Astrocyte (in vitro differentiated cells and primary cell): ENCODE measurements around the gene LGMN. TPM values are rescaled to one million over a fixed set of nuclear protein-coding genes. Genes with fewer than 3 reads are reported as not detected.

ENCODE experiments used
- DNase-seq: peaks from one replicate; pipeline ENCODE4 v3.0.0-alpha.2; 2010; ENCODE audit warnings: low read depth
- FAIRE-seq: peaks from 2 replicates; lab custom pipeline; 2011; peaks lifted over from hg19 to GRCh38; lab: Jason Lieb, UNC
- H2AFZ ChIP-seq: 2 replicates; pipeline ENCODE4 v1.6.0; 2012; ENCODE audit warnings: low read depth, low read length, inconsistent platforms
- H3K27ac ChIP-seq: 2 replicates; pipeline ENCODE4 v1.5.1; 2011; ENCODE audit warnings: low read depth, low read length, inconsistent platforms
- H3K27me3 ChIP-seq: 2 replicates; pipeline ENCODE4 v1.6.0; 2011; ENCODE audit warnings: low read length, inconsistent platforms; ENCODE audit not compliant: insufficient read depth
- H3K36me3 ChIP-seq: 2 replicates; pipeline ENCODE4 v1.5.1; 2011; ENCODE audit warnings: low read length, inconsistent platforms; ENCODE audit not compliant: insufficient read depth
- H3K4me1 ChIP-seq: 2 replicates; pipeline ENCODE4 v1.5.1; 2011; ENCODE audit warnings: low read length, inconsistent platforms; ENCODE audit not compliant: insufficient read depth
- H3K4me2 ChIP-seq: 2 replicates; pipeline ENCODE4 v1.6.0; 2012; ENCODE audit warnings: low read length, inconsistent platforms
- H3K4me3 ChIP-seq: 2 replicates; pipeline ENCODE4 v1.5.1; 2011; ENCODE audit warnings: low read depth, mild to moderate bottlenecking, low read length, inconsistent platforms; ENCODE audit not compliant: insufficient read depth
- H3K79me2 ChIP-seq: 2 replicates; pipeline ENCODE4 v1.6.0; 2012; ENCODE audit warnings: mild to moderate bottlenecking, low read length, inconsistent platforms; ENCODE audit not compliant: insufficient read depth
- H3K9ac ChIP-seq: 2 replicates; pipeline ENCODE4 v1.6.0; 2012; ENCODE audit warnings: mild to moderate bottlenecking, low read length, inconsistent platforms
- H3K9me3 ChIP-seq: 2 replicates; pipeline ENCODE4 v1.5.1; 2012; ENCODE audit warnings: low read depth, mild to moderate bottlenecking, low read length, inconsistent platforms; ENCODE audit not compliant: insufficient read depth
- H4K20me1 ChIP-seq: 2 replicates; pipeline ENCODE4 v1.6.0; 2012; ENCODE audit warnings: low read length, inconsistent platforms; ENCODE audit not compliant: insufficient read depth
- H3K27ac Mint-ChIP-seq: one replicate; pipeline ENCODE4 v1.8.0; 2021; ENCODE audit warnings: mild to moderate bottlenecking, mixed read lengths; ENCODE audit not compliant: unreplicated experiment
- H3K27me3 Mint-ChIP-seq: one replicate; pipeline ENCODE4 v1.8.0; 2021; ENCODE audit warnings: low read depth, mixed read lengths; ENCODE audit not compliant: unreplicated experiment
- H3K36me3 Mint-ChIP-seq: one replicate; pipeline ENCODE4 v1.8.0; 2021; ENCODE audit warnings: low read depth, mixed read lengths; ENCODE audit not compliant: unreplicated experiment
- H3K4me1 Mint-ChIP-seq: one replicate; pipeline ENCODE4 v1.8.0; 2021; ENCODE audit warnings: low read depth, mixed read lengths; ENCODE audit not compliant: unreplicated experiment
- H3K4me3 Mint-ChIP-seq: one replicate; pipeline ENCODE4 v1.8.0; 2021; ENCODE audit warnings: mild to moderate bottlenecking, moderate library complexity, mixed read lengths; ENCODE audit not compliant: unreplicated experiment
- H3K9me3 Mint-ChIP-seq: one replicate; pipeline ENCODE4 v1.8.0; 2021; ENCODE audit warnings: mild to moderate bottlenecking, mixed read lengths; ENCODE audit not compliant: unreplicated experiment
- EZH2 ChIP-seq: IDR thresholded peaks from 2 replicates; pipeline ENCODE4 v1.6.1; 2012; ENCODE audit warnings: mild to moderate bottlenecking, low read length, inconsistent platforms; ENCODE audit not compliant: insufficient read depth
- total RNA-seq: library from RNA; stranded (reverse); gene quantifications from 2 replicates; pipeline ENCODE4 v1.2.1, GENCODE V29; 2021
- TF ChIP-seq, protein P1 (sequence below): IDR thresholded peaks from 2 replicates; pipeline ENCODE4 v1.5.1; 2011; ENCODE audit warnings: low read depth, mild to moderate bottlenecking, inconsistent platforms, low read length, moderate library complexity; ENCODE audit not compliant: insufficient read depth

The LGMN gene
- total RNA-seq, 1 donor from 2014 or later, result 232 TPM

DNA sequence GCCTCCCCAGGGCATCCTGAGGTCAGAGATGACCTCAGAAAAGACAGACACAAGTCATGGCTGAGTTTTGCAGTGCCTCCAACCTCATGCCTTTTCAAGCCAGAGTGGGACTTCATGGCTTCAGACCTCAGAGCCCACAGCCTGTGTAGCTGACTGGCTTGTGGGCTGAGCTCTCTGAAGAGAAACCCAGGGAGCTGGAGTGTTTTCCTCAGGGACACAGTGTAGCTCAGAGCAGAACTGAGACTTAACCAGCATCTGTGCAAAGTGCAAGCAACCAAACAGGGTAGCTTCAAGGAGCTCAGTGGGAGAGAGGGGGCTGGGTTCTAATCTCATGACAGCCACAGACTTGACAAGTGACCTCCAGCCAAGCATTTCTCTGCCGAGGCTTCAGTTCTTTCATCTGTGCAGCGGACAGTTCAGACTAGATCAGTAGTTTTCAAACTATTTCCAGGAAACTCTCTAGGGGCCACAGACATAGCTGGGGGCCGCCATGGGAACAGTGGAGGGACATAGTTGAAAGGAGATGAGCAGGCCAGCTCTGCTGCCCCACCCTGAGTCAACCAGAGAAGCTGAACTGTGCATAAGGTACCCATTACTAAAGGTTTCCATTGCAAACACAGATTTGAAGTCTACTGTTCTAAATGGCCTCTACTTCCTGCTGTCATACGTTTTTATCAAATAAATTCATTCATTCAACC is 80.0 kb downstream of the LGMN start:
- Mint-ChIP-seq H3K4me1 (no peaks in the 10 kb centered on the region), H3K27me3 (no peaks in the 10 kb centered on the region), H3K27ac (no peak overlapping the region), H3K36me3 (peaks cover 27% of the 10 kb centered on the region), H3K4me3 (no peak overlapping the region), H3K9me3 (peaks cover 3% of the 10 kb centered on the region)
- Histone ChIP-seq H2AFZ (no peak overlapping the region), H4K20me1 (peaks cover 5% of the 10 kb centered on the region), H3K27me3 (no peaks in the 10 kb centered on the region), H3K9ac (no peak overlapping the region), H3K4me1 (peaks cover 13% of the 10 kb centered on the region), H3K79me2 (no peaks in the 10 kb centered on the region), H3K9me3 (no peaks in the 10 kb centered on the region), H3K4me3 (no peak overlapping the region), H3K4me2 (no peak overlapping the region), H3K36me3 (no peaks in the 10 kb centered on the region), H3K27ac (no peak overlapping the region)
- DNase-seq (no peak), FAIRE-seq (no peak)
- TF ChIP-seq, protein P1, sequence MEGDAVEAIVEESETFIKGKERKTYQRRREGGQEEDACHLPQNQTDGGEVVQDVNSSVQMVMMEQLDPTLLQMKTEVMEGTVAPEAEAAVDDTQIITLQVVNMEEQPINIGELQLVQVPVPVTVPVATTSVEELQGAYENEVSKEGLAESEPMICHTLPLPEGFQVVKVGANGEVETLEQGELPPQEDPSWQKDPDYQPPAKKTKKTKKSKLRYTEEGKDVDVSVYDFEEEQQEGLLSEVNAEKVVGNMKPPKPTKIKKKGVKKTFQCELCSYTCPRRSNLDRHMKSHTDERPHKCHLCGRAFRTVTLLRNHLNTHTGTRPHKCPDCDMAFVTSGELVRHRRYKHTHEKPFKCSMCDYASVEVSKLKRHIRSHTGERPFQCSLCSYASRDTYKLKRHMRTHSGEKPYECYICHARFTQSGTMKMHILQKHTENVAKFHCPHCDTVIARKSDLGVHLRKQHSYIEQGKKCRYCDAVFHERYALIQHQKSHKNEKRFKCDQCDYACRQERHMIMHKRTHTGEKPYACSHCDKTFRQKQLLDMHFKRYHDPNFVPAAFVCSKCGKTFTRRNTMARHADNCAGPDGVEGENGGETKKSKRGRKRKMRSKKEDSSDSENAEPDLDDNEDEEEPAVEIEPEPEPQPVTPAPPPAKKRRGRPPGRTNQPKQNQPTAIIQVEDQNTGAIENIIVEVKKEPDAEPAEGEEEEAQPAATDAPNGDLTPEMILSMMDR, result no peak
- TF ChIP-seq EZH2, result no peak

DNA sequence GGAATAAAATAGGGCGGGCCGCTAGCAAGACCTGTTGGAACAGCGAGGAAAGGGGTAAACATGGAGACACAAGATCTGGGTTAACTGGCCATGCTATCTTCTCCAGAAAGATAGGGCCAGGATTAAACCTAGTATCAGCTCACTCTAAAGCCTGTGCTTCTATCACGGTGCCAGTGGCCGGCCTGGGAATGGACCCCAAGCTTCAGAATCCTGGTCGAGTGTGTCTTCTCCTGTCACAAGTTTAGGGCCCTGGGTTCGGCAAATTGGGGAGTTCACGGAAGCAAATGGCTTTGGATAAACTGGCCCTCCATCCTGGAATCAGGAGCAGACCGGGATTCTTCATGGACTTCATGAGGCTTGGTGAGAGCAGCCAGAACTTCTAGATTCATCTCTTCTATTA is 82.2 kb downstream of the LGMN start:
- no peak overlapping the region for H3K9ac ChIP-seq
- Mint-ChIP-seq H3K27me3 (no peaks in the 10 kb centered on the region), H3K4me1 (no peaks in the 10 kb centered on the region), H3K9me3 (peaks cover 5% of the 10 kb centered on the region), H3K36me3 (peaks cover 28% of the 10 kb centered on the region), H3K4me3 (no peak overlapping the region), H3K27ac (no peak overlapping the region)
- no peaks in the 10 kb centered on the region for H3K79me2 ChIP-seq
- H3K36me3 ChIP-seq, result no peaks in the 10 kb centered on the region
- H4K20me1 ChIP-seq, result peaks cover 5% of the 10 kb centered on the region
- DNase-seq (no peak), FAIRE-seq (no peak)
- no peak overlapping the region for H3K4me3 ChIP-seq
- no peaks in the 10 kb centered on the region for H3K9me3 ChIP-seq
- no peak overlapping the region for H2AFZ ChIP-seq
- H3K27me3 ChIP-seq, result no peaks in the 10 kb centered on the region
- TF ChIP-seq, protein P1, result no peak
- no peak for TF ChIP-seq EZH2
- no peak overlapping the region for H3K4me2 ChIP-seq
- no peak overlapping the region for H3K27ac ChIP-seq
- peaks cover 20% of the 10 kb centered on the region for H3K4me1 ChIP-seq

- Mint-ChIP-seq H3K36me3 (peaks cover 29% of the 10 kb centered on the region), H3K4me3 (no peak overlapping the region), H3K27me3 (no peaks in the 10 kb centered on the region), H3K4me1 (no peaks in the 10 kb centered on the region), H3K9me3 (peaks cover 5% of the 10 kb centered on the region), H3K27ac (no peak overlapping the region)
- Histone ChIP-seq H3K9ac (no peak overlapping the region), H3K4me1 (peaks cover 16% of the 10 kb centered on the region), H2AFZ (no peak overlapping the region), H3K36me3 (no peaks in the 10 kb centered on the region), H3K27ac (no peak overlapping the region), H3K4me3 (no peak overlapping the region), H4K20me1 (peaks cover 5% of the 10 kb centered on the region), H3K27me3 (no peaks in the 10 kb centered on the region), H3K79me2 (no peaks in the 10 kb centered on the region), H3K9me3 (no peaks in the 10 kb centered on the region), H3K4me2 (no peak overlapping the region)
- TF ChIP-seq EZH2, result no peak
- TF ChIP-seq, protein P1, result no peak
- DNase-seq (no peak), FAIRE-seq (no peak)
These were observed 82.7 kb downstream of the LGMN start for GRCh38 chr14:92665661-92666110.
